GM13977 (cell line): ENCODE measurements around the gene GPANK1.

Source experiments
- DNase-seq: peaks from one replicate; pipeline ENCODE4 v3.0.0; 2012; ENCODE audit warnings: low spot score
- CTCF ChIP-seq: IDR thresholded peaks from 2 replicates; pipeline ENCODE4 v1.5.1; 2012; ENCODE audit warnings: mild to moderate bottlenecking, control low read depth; ENCODE audit not compliant: insufficient read depth; ENCODE audit errors: extremely low read depth, missing control alignments
- in situ Hi-C: fragments of 300-500 bp; cut with MboI; formaldehyde crosslinking; loops from one replicate; pipeline ENCODE4 v1.12.0; 2022; ENCODE audit warnings: low sequenced_read_pairs, low pct_unique_long_range_greater_than_20kb, mixed read lengths, inconsistent platforms; ENCODE audit not compliant: unreplicated experiment

GPANK1 gene

GRCh38 chr6:31663126-31663960, 1.5 kb downstream of the GPANK1 start:
- no peak for DNase-seq
- in situ Hi-C loops = no loop called here
- TF ChIP-seq CTCF = no peak

GRCh38 chr6:31662124-31662723, 2.6 kb downstream of the GPANK1 start:
- in situ Hi-C loops = no loop called here
- DNase-seq = no peak
- no peak for TF ChIP-seq CTCF

- in situ Hi-C loops = no loop called here
- TF ChIP-seq CTCF = no peak
- no peak for DNase-seq
Observed at GRCh38 chr6:31661262-31662123, 3.3 kb downstream of the GPANK1 start.

GRCh38 chr6:31660381-31661261, 4.2 kb downstream of the GPANK1 start, which contains the start of gene C6orf47:
Gene C6orf47, minus strand, starts transcription at chr6:31660778. Its CDS starts 831 bp downstream, at chr6:31659947.
- in situ Hi-C loops = no loop called here
- no peak for TF ChIP-seq CTCF
- peak; percentile 88 for DNase-seq

GRCh38 chr6:31659649-31660380, 5.0 kb downstream of the GPANK1 start:
- in situ Hi-C loops = no loop called here
- no peak for TF ChIP-seq CTCF
- DNase-seq = no peak
